Thoracic aorta (tissue), 2 donors: ENCODE results near the gene NFX1. TPM values are rescaled to one million over a fixed set of nuclear protein-coding genes. Genes with fewer than 3 reads are reported as not detected.
"Not testable (repeated sequence)": the region's sequence is repeated elsewhere in the genome, so short reads cannot be mapped to it uniquely, and the experiment has no call there.

Experiments used
- ATAC-seq: fragments of 150-250 bp; one replicate; pipeline ENCODE4 v1.8.0; 2017; ENCODE audit warnings: low read depth; ENCODE audit not compliant: insufficient number of reproducible peaks, low FRiP score
- DNase-seq: peaks from one replicate; pipeline ENCODE4 v3.0.0-alpha.2; 2020; ENCODE audit warnings: low spot score
- H3K27ac ChIP-seq, 2 donors: fragments of 200-600 bp; sonication (generic); 1 replicate in 1 of 2; 2 replicates in 1 of 2; pipeline ENCODE4 v1.5.1; 2016; ENCODE audit warnings: mild to moderate bottlenecking in 2 of 2, moderate library complexity in 2 of 2
- H3K27me3 ChIP-seq: fragments of 200-600 bp; sonication (generic); replicated peaks from 2 replicates; pipeline ENCODE4 v1.6.0; 2016; ENCODE audit warnings: mild to moderate bottlenecking; ENCODE audit not compliant: insufficient read depth
- H3K36me3 ChIP-seq: fragments of 200-600 bp; sonication (generic); one replicate; pipeline ENCODE4 v1.5.1; 2016
- H3K4me1 ChIP-seq, 2 donors: fragments of 200-600 bp; sonication (generic); 1 replicate in 1 of 2; 2 replicates in 1 of 2; pipeline versions ENCODE4 v1.5.1 to v1.6.0; 2016; ENCODE audit warnings: low read depth in 2 of 2, mild to moderate bottlenecking in 1 of 2; ENCODE audit not compliant: control insufficient read depth in 1 of 2
- H3K4me3 ChIP-seq: fragments of 200-600 bp; sonication (generic); 2 replicates; pipeline ENCODE4 v1.5.1; 2016; ENCODE audit warnings: mild to moderate bottlenecking
- H3K9me3 ChIP-seq: fragments of 200-600 bp; sonication (generic); 2 replicates; pipeline ENCODE4 v1.5.1; 2016
- CTCF ChIP-seq: fragments of 200-600 bp; sonication (generic); IDR thresholded peaks from one replicate; pipeline ENCODE4 v1.5.1; 2019; ENCODE audit warnings: antibody characterized with exemption
- total RNA-seq, 2 donors: library from RNA; depleted of rRNA; stranded (reverse); fragments of >200 nt; gene quantifications; one replicate each; pipeline versions ENCODE4 v1.1.0 to v1.2.3, GENCODE V29; 2016

The NFX1 gene
- total RNA-seq, 2 donors from 2014 or later: 22.5 to 39.7 TPM

GRCh38 chr9:33311953-33312352 lies 21.6 kb downstream of the NFX1 start:
- Histone ChIP-seq H3K36me3 (peaks cover 74% of the 10 kb centered on the region), H3K4me3 (no peak overlapping the region), H3K27me3 (no peaks in the 10 kb centered on the region), H3K27ac (no peak overlapping the region), H3K9me3 (no peaks in the 10 kb centered on the region), H3K4me1 (no peaks in the 10 kb centered on the region)
- no peak for ATAC-seq
- no peak for DNase-seq
- TF ChIP-seq CTCF: no peak

GRCh38 chr9:33315371-33315770 lies 25.1 kb downstream of the NFX1 start:
- H3K27ac ChIP-seq: no peak overlapping the region
- H3K9me3 ChIP-seq: no peaks in the 10 kb centered on the region
- ATAC-seq: no peak
- no peak for TF ChIP-seq CTCF
- DNase-seq: no peak
- no peaks in the 10 kb centered on the region for H3K27me3 ChIP-seq
- no peak overlapping the region for H3K4me3 ChIP-seq
- H3K36me3 ChIP-seq: peaks cover 65% of the 10 kb centered on the region
- peaks cover 0 to 7% of the 10 kb centered on the region in 2 donors for H3K4me1 ChIP-seq

GRCh38 chr9:33317136-33317535 lies 26.8 kb downstream of the NFX1 start:
- H3K27ac ChIP-seq, H3K27me3 ChIP-seq, ATAC-seq, H3K9me3 ChIP-seq, H3K4me3 ChIP-seq, DNase-seq: not testable (repeated sequence)
- Histone ChIP-seq H3K4me1 (peaks cover 6 to 15% of the 10 kb centered on the region in 2 donors), H3K36me3 (peaks cover 62% of the 10 kb centered on the region)

GRCh38 chr9:33318225-33318624 lies 27.9 kb downstream of the NFX1 start:
- H3K36me3 ChIP-seq: peaks cover 58% of the 10 kb centered on the region
- H3K27ac ChIP-seq: no peak overlapping the region
- H3K4me3 ChIP-seq: no peak overlapping the region
- no peaks in the 10 kb centered on the region for H3K27me3 ChIP-seq
- TF ChIP-seq CTCF: no peak
- no peaks in the 10 kb centered on the region for H3K9me3 ChIP-seq
- peaks cover 6 to 15% of the 10 kb centered on the region in 2 donors for H3K4me1 ChIP-seq
- ATAC-seq (no peak), DNase-seq (no peak)

- Histone ChIP-seq H3K27me3 (no peaks in the 10 kb centered on the region), H3K4me3 (no peak overlapping the region), H3K36me3 (peaks cover 53% of the 10 kb centered on the region), H3K9me3 (no peaks in the 10 kb centered on the region), H3K27ac (no peak overlapping the region), H3K4me1 (peaks cover 6 to 15% of the 10 kb centered on the region in 2 donors)
- ATAC-seq: no peak
- TF ChIP-seq CTCF: no peak
- no peak for DNase-seq
Observed at GRCh38 chr9:33318781-33319180, 28.5 kb downstream of the NFX1 start.

- no peaks in the 10 kb centered on the region for H3K9me3 ChIP-seq
- no peak for DNase-seq
- no peak overlapping the region for H3K4me3 ChIP-seq
- no peak for TF ChIP-seq CTCF
- H3K36me3 ChIP-seq: peaks cover 47% of the 10 kb centered on the region
- no peaks in the 10 kb centered on the region for H3K27me3 ChIP-seq
- H3K4me1 ChIP-seq: peaks cover 6 to 15% of the 10 kb centered on the region in 2 donors
- ATAC-seq: no peak
- H3K27ac ChIP-seq: peak overlapping the region in 1 of 2 donors; percentile 49
Observed at GRCh38 chr9:33320230-33320567, 29.9 kb downstream of the NFX1 start.
